Motor neuron (in vitro differentiated cells): ENCODE results near the gene PTGS1. TPM values are rescaled to one million over a fixed set of nuclear protein-coding genes. Genes with fewer than 3 reads are reported as not detected.

Experiments
- ATAC-seq, 8 experiments: fragments of 200-7000 bp; cut with Tn5 transposase; replicated peaks in 6 of 8; 2 replicates each; pipeline ENCODE4 v1.8.0; 2021; ENCODE audit warnings: mild to moderate bottlenecking in 8 of 8, moderate library complexity in 8 of 8
- H3K27ac ChIP-seq, 2 donors: fragments of 250-450 bp; sonication (Bioruptor Pico); 2 replicates each; pipeline ENCODE4 v1.9.0; 2021; ENCODE audit warnings: antibody characterized with exemption in 2 of 2, mild to moderate bottlenecking in 2 of 2, moderate library complexity in 1 of 2
- H3K4me1 ChIP-seq, 2 donors: fragments of 250-450 bp; sonication (Bioruptor Pico); replicated peaks in 1 of 2; 2 replicates each; pipeline ENCODE4 v1.6.1; 2021; ENCODE audit warnings: antibody characterized with exemption in 2 of 2, mild to moderate bottlenecking in 2 of 2, moderate library complexity in 1 of 2
- H3K4me3 ChIP-seq, 5 donors: fragments of 250-450 bp; sonication (Bioruptor Pico); 2 replicates each; pipeline ENCODE4 v1.9.0; 2021; ENCODE audit warnings: antibody characterized with exemption in 5 of 5, mild to moderate bottlenecking in 5 of 5, moderate library complexity in 4 of 5
- WGBS, 10 experiments: fragments of 450-650 bp; shearing (Covaris generic); methylation state at CpG; one replicate each; pipeline ENCODE4 v1.0.0; 2022; 5-methylcytosine and 5-hydroxymethylcytosine counted together
- in situ Hi-C, 9 experiments: fragments of 400-800 bp; cut with MboI; loops; one replicate each; pipeline ENCODE4 v1.15.0; 2021; ENCODE audit warnings: low sequenced_read_pairs in 9 of 9, low pct_unique_long_range_greater_than_20kb in 2 of 9; ENCODE audit not compliant: unreplicated experiment in 9 of 9
- total RNA-seq, 8 experiments: library from RNA; unstranded; fragments of 300-600 nt; gene quantifications; 2 replicates each; pipeline versions ENCODE4 v1.2.3 to v1.2.4, GENCODE V29; 2022

PTGS1 gene
- total RNA-seq, 8 experiments from 2014 or later: 0.05 to 3.2 (median 0.24) TPM

DNA sequence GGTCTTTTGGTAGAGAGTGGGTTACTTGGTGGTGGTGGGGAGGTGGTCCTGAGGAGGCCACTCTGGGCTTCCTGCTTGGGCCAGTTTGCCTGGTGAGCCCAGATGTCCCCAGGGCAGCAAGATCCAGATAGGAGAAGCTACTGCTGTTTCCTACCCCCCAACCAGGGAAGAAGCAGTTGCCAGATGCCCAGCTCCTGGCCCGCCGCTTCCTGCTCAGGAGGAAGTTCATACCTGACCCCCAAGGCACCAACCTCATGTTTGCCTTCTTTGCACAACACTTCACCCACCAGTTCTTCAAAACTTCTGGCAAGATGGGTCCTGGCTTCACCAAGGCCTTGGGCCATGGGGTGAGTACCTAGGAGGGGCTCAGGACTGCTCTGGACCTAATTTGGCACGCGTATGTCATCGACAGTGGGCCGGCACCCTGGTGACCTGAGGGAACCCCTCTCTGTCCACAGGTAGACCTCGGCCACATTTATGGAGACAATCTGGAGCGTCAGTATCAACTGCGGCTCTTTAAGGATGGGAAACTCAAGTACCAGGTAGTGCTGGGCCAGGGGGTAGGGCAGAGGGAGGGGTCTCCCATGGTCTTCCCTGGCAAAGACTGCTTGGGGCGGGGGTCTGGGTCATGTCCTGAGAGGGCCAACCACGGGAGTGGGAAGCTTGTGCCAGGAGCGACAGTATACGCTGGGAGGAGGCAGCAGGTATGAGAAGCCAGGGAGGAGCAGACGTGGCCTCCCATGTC is 10.6 kb downstream of the PTGS1 start:
- WGBS, 10 experiments: 67 to 90% (median 82%) methylated on average over 2 to 6 of the region's 14 CpGs; no CpG with 5 or more reads in 6 of the 10 experiments

DNA sequence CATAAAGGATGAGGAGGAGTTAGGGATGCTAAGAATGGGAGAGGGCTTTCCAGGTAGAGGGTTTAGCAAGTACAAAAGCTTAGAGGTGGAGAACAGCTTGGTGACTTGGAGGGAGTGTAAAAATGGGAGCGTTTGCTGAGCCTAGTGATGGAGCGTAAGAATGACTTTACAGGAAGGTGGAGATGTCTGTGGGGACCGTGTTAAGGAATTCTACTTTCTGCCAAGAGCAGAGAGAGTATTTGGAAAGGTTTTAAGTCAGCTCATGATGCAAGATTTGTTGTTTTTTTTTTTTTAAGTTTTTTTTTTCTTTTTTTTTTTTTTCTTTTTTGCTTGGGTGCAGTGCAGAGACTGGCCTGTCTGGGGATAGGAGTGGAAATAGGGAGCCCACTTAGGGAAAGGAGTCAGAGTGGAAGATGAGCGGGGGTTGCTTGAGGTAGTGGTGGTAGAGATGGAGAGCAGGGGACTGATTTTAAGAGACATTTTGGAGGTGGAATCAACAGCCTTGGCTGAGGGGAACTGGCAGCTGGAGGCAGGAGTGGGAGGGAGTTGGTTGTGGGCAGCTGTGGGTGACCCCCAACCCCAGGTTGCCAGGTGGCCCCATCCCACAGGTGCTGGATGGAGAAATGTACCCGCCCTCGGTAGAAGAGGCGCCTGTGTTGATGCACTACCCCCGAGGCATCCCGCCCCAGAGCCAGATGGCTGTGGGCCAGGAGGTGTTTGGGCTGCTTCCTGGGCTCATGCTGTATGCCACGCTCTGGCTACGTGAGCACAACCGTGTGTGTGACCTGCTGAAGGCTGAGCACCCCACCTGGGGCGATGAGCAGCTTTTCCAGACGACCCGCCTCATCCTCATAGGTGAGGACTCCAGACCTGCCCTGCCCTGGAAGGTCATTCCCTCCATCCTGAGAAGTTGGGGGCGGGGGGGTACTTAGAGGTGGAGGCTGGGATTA is 12.4 kb downstream of the PTGS1 start:
- in situ Hi-C loops: no loop called here
- Histone ChIP-seq H3K4me1 (no peaks in the 10 kb centered on the region), H3K27ac (no peak overlapping the region), H3K4me3 (no peak overlapping the region)
- WGBS, 10 experiments: 17 to 100% (median 69%) methylated on average over 1 to 4 of the region's 16 CpGs; no CpG with 5 or more reads in 2 of the 10 experiments
- ATAC-seq: no peak

More for the DNA sequence above, 10.6 kb downstream of the PTGS1 start:
- peaks cover 3 to 4% of the 10 kb centered on the region in 2 donors for H3K4me1 ChIP-seq
- no peak overlapping the region for H3K27ac ChIP-seq
- no peak for ATAC-seq
- H3K4me3 ChIP-seq: no peak overlapping the region
- in situ Hi-C loops: no loop called here

DNA sequence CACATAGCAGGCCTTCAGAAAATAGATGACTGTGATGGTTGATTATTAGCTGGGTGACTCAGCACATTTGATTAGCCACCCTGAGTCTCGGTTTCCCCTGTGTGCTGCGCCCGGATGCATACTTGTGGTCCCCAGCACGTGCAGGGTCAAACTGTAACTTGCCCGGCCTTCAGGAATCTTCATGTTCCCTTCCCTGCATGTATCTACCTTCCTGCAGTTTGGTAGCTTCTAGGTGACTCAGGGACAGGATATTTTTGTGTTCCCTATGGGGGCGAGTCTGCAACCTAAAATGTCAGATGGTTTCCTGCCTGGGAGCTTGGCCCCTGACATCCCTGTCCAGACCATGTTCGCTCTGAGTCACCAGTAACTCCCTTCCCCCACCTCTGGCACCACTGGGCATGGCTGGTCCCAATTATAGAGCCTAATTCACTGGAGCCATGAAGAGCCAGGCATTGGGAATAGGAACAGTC is 13.2 kb downstream of the PTGS1 start:
- WGBS, 10 experiments: 0 to 92% (median 62%) methylated on average over 1 to 4 of the region's 7 CpGs; no CpG with 5 or more reads in 2 of the 10 experiments
- in situ Hi-C loops: no loop called here
- ATAC-seq: no peak

GRCh38 chr9:122386311-122386872 is 15.6 kb downstream of the PTGS1 start:
- WGBS, 10 experiments: 73 to 100% (median 93%) methylated on average over 1 to 7 of the region's 8 CpGs; no CpG with 5 or more reads in 3 of the 10 experiments
- no peak overlapping the region for H3K27ac ChIP-seq
- no peak for ATAC-seq
- H3K4me1 ChIP-seq: no peaks in the 10 kb centered on the region
- in situ Hi-C loops: no loop called here
- H3K4me3 ChIP-seq: no peak overlapping the region

More for the DNA sequence above, 13.2 kb downstream of the PTGS1 start:
- no peaks in the 10 kb centered on the region for H3K4me1 ChIP-seq
- H3K4me3 ChIP-seq: no peak overlapping the region
- H3K27ac ChIP-seq: no peak overlapping the region

- Histone ChIP-seq H3K27ac (no peak overlapping the region), H3K4me3 (no peak overlapping the region), H3K4me1 (no peaks in the 10 kb centered on the region)
- in situ Hi-C loops: no loop called here
- ATAC-seq: no peak
- WGBS, 10 experiments: 50 to 100% (median 82%) methylated on average over 1 to 3 of the region's 3 CpGs; no CpG with 5 or more reads in 4 of the 10 experiments
Measured at GRCh38 chr9:122387536-122387935, 16.7 kb downstream of the PTGS1 start.

- Histone ChIP-seq H3K27ac (no peak overlapping the region), H3K4me3 (no peak overlapping the region), H3K4me1 (no peaks in the 10 kb centered on the region)
- in situ Hi-C loops: no loop called here
- ATAC-seq: no peak
- WGBS, 10 experiments: 60 to 100% (median 91%) methylated on average over 1 to 5 of the region's 5 CpGs; no CpG with 5 or more reads in 1 of the 10 experiments
Measured at GRCh38 chr9:122389195-122389594, 18.4 kb downstream of the PTGS1 start.

DNA sequence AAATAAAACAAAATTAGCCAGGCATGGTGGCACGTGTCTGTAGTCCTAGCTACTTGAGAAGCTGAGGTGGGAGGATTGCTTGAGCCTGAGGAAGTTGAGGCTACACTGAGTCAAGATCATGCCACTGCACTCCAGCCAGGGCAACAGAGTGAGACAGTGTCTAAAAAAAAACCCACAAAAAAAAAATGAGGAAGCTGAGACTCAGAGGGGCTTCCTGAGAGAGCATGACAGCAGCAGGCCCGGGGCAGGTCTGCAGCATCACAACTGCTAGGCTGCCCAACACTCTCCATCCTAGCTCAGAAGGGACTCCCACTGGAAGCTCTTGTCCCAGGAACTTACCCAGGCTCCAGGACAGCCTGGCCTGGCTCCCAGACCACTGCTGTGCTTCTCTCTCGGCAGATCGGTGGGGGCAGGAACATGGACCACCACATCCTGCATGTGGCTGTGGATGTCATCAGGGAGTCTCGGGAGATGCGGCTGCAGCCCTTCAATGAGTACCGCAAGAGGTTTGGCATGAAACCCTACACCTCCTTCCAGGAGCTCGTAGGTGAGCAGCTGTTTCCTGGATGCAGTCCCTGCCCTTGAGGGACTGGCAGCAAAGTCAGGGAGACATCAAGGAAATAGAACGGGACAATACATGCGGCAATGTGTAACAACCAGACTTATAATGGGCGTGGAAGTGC is 19.1 kb downstream of the PTGS1 start:
- 45 to 84% (median 77%) methylated on average over 2 to 7 of the region's 11 CpGs; no CpG with 5 or more reads in 2 of the 10 experiments for WGBS, 10 experiments
- H3K4me3 ChIP-seq: no peak overlapping the region
- no peaks in the 10 kb centered on the region for H3K4me1 ChIP-seq
- ATAC-seq: no peak
- H3K27ac ChIP-seq: no peak overlapping the region
- in situ Hi-C loops: no loop called here

DNA sequence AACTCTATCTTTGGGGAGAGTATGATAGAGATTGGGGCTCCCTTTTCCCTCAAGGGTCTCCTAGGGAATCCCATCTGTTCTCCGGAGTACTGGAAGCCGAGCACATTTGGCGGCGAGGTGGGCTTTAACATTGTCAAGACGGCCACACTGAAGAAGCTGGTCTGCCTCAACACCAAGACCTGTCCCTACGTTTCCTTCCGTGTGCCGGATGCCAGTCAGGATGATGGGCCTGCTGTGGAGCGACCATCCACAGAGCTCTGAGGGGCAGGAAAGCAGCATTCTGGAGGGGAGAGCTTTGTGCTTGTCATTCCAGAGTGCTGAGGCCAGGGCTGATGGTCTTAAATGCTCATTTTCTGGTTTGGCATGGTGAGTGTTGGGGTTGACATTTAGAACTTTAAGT is 21.5 kb downstream of the PTGS1 start:
- Histone ChIP-seq H3K27ac (no peak overlapping the region), H3K4me3 (no peak overlapping the region), H3K4me1 (no peaks in the 10 kb centered on the region)
- no peak for ATAC-seq
- in situ Hi-C loops: no loop called here
- 80 to 100% (median 98%) methylated on average over 2 to 9 of the region's 9 CpGs; no CpG with 5 or more reads in 4 of the 10 experiments for WGBS, 10 experiments

GRCh38 chr9:122392714-122393113 is 21.9 kb downstream of the PTGS1 start:
- 43 to 100% (median 63%) methylated on average over 1 to 2 of the region's 2 CpGs; no CpG with 5 or more reads in 5 of the 10 experiments for WGBS, 10 experiments
- in situ Hi-C loops: no loop called here
- Histone ChIP-seq H3K4me1 (no peaks in the 10 kb centered on the region), H3K4me3 (no peak overlapping the region), H3K27ac (no peak overlapping the region)
- no peak for ATAC-seq

DNA sequence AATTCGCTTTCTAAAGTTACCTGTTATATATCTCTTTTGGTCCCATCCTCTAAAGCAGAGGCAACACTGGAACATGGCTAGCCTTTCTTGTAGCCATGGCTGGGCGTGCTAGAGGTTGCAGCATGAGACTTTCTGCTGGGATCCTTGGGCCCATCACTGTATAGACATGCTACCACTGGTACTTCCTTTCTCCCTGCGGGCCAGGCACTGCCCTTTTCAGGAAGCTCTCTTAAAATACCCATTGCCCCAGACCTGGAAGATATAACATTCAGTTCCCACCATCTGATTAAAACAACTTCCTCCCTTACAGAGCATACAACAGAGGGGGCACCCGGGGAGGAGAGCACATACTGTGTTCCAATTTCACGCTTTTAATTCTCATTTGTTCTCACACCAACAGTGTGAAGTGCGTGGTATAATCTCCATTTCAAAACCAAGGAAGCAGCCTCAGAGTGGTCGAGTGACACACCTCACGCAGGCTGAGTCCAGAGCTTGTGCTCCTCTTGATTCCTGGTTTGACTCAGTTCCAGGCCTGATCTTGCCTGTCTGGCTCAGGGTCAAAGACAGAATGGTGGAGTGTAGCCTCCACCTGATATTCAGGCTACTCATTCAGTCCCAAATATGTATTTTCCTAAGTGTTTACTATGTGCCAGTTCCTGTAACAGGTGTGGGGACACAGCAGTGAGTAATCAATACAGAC is 22.6 kb downstream of the PTGS1 start:
- Histone ChIP-seq H3K27ac (no peak overlapping the region), H3K4me3 (no peak overlapping the region), H3K4me1 (no peaks in the 10 kb centered on the region)
- ATAC-seq: no peak
- in situ Hi-C loops: no loop called here
- 51 to 100% (median 75%) methylated on average over 1 to 7 of the region's 8 CpGs; no CpG with 5 or more reads in 2 of the 10 experiments for WGBS, 10 experiments

DNA sequence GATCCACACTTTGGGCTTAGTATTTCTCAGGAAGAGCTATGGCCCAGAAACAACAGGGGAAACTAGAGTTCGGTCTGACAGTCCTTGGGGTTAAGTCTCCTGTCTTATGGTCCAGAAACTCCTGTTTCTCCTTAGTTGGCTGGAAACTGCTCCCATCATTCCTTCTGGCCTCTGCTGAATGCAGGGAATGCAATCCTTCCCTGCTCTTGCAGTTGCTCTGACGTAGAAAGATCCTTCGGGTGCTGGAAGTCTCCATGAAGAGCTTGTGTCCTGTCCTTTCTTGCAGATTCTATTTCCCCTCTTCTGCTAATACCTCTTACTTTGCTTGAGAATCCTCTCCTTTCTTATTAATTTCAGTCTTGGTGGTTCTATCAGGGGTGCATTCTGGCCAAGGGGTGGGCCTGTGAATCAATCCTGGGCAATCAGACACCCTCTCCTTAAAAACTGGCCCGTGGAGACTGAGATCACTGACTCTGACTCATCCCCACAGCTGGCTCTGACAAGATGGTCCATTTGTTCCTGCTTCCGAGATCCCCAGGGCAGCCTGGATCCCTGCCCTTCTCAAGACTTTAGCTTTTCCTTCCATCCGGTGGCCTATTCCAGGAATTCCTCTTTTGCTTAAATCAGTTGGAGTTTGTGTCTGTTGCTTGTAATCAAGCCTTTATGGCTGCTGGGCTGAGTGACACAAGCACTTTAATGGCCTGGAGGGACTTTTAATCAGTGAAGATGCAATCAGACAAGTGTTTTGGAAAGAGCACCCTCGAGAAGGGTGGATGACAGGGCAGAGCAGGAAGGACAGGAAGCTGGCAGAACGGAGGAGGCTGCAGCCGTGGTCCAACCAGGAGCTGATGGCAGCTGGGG is 23.7 kb downstream of the PTGS1 start:
- no peak overlapping the region for H3K4me3 ChIP-seq
- in situ Hi-C loops: no loop called here
- 13 to 75% (median 53%) methylated on average over 1 to 7 of the region's 9 CpGs; no CpG with 5 or more reads in 1 of the 10 experiments for WGBS, 10 experiments
- ATAC-seq: peak in 7 of 8 experiments; percentile 33 to 97 (median 84)
- H3K4me1 ChIP-seq: no peaks in the 10 kb centered on the region
- H3K27ac ChIP-seq: no peak overlapping the region
